ENCODE results near the gene RUBCN. TPM values are rescaled to one million over a fixed set of nuclear protein-coding genes. Genes with fewer than 3 reads are reported as not detected.
A peak's percentile ranks its signal among the peaks of the same experiment; 100 is the strongest.
"Not testable (repeated sequence)": the region's sequence is repeated elsewhere in the genome, so short reads cannot be mapped to it uniquely, and the experiment has no call there.

RUBCN gene
- total and polyA plus RNA-seq, 9 of the 15 experiments (the other 6 are each of a cell fraction or from before 2014, with no cell fraction given), result 8.4 to 24.0 (median 11.9) TPM

GRCh38 chr3:197663367-197664140, 73.2 kb downstream of the RUBCN start:
- BruUV-seq (replicated peaks); FAIRE-seq; POLR2A ChIA-PET; H3K36me3 ChIP-seq (ENCODE audit: control insufficient read depth, insufficient read depth, low read length); in situ Hi-C loops (cut with MboI); H3K9me3 ChIP-seq (replicated peaks; ENCODE audit: control insufficient read depth, insufficient read depth, low read depth, low read length); H3K27ac ChIP-seq (ENCODE audit: extremely low read depth, low read depth, low read length); DNase-seq (ENCODE audit: extremely low read depth in 1 of 4, low spot score in 3 of 4); H3K9me1 ChIP-seq (ENCODE audit: control insufficient read depth, insufficient read depth, low read length); H2AFZ ChIP-seq (ENCODE audit: low read depth, low read length); CTCF ChIA-PET (ENCODE audit: low intra/inter-chr PET ratio); H3K9ac ChIP-seq (ENCODE audit: insufficient read depth in 1 of 2, low read depth in 2 of 2, low read length in 2 of 2); H3K79me2 ChIP-seq (ENCODE audit: control insufficient read depth, insufficient read depth, low read length); H3K4me3 ChIP-seq; H3K4me2 ChIP-seq (ENCODE audit: insufficient read depth, low read length); ATAC-seq; H4K20me1 ChIP-seq (replicated peaks; ENCODE audit: control insufficient read depth, insufficient read depth, low read length); H3K27me3 ChIP-seq (ENCODE audit: control insufficient read depth in 2 of 2, insufficient read depth in 2 of 2, low read length in 2 of 2): not testable (repeated sequence)
- TF ChIP-seq PHF20 (IDR thresholded peaks at IDR 0.05; ENCODE audit: partially characterized antibody), result peak; percentile 32
- TF ChIP-seq LEF1 (IDR thresholded peaks at IDR 0.05), result peak; percentile 22; the same call in 1 of the 2 replicates
- TF ChIP-seq MAX (CRISPR knock-in tag; IDR thresholded peaks at IDR 0.05), result peak; percentile 73; the same call in 1 of the 2 replicates
- TF ChIP-seq, protein P1, sequence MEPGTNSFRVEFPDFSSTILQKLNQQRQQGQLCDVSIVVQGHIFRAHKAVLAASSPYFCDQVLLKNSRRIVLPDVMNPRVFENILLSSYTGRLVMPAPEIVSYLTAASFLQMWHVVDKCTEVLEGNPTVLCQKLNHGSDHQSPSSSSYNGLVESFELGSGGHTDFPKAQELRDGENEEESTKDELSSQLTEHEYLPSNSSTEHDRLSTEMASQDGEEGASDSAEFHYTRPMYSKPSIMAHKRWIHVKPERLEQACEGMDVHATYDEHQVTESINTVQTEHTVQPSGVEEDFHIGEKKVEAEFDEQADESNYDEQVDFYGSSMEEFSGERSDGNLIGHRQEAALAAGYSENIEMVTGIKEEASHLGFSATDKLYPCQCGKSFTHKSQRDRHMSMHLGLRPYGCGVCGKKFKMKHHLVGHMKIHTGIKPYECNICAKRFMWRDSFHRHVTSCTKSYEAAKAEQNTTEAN (CRISPR knock-in tag; IDR thresholded peaks at IDR 0.05), result peak; percentile 94
- 0 out of 2 replicates have a peak, but pooled peaks have one; percentile 3 for TF ChIP-seq CBFA2T3 (IDR thresholded peaks at IDR 0.05)
- TF ChIP-seq KDM1A (IDR thresholded peaks at IDR 0.05), result peak in 1 of 2 experiments; percentile 96; a peak in 2 of 4 replicates
- peak; percentile 72; the same call in 1 of the 2 replicates for TF ChIP-seq ARID2 (IDR thresholded peaks at IDR 0.05)
- 46% methylated on average over 11 of the region's 25 CpGs for WGBS (ENCODE audit: insufficient coverage, low coverage, missing lambda C conversion rate)
- peaks cover 8 to 26% of the 10 kb centered on the region in 2 experiments; a peak in 4 of 5 replicates for H3K4me1 ChIP-seq (replicated peaks in 1 of 2; ENCODE audit: control insufficient read depth in 2 of 2, insufficient read depth in 2 of 2, low read length in 2 of 2)
- intact Hi-C loops (cut with micrococcal nuclease), result loop anchor here (10.0 kb wide), 1 partner anchor 119 kb away; no protein-coding TSS in a partner anchor

- H3K4me3 ChIP-seq; H3K9ac ChIP-seq (ENCODE audit: insufficient read depth in 1 of 2, low read depth in 2 of 2, low read length in 2 of 2); H3K4me2 ChIP-seq (ENCODE audit: insufficient read depth, low read length); H3K79me2 ChIP-seq (ENCODE audit: control insufficient read depth, insufficient read depth, low read length); CTCF ChIA-PET (ENCODE audit: low intra/inter-chr PET ratio); in situ Hi-C loops (cut with MboI); H3K9me3 ChIP-seq (replicated peaks; ENCODE audit: control insufficient read depth, insufficient read depth, low read depth, low read length); DNase-seq (ENCODE audit: extremely low read depth in 1 of 4, low spot score in 3 of 4); H3K36me3 ChIP-seq (ENCODE audit: control insufficient read depth, insufficient read depth, low read length); H3K27me3 ChIP-seq (ENCODE audit: control insufficient read depth in 2 of 2, insufficient read depth in 2 of 2, low read length in 2 of 2); H3K9me1 ChIP-seq (ENCODE audit: control insufficient read depth, insufficient read depth, low read length); H4K20me1 ChIP-seq (replicated peaks; ENCODE audit: control insufficient read depth, insufficient read depth, low read length); BruUV-seq (replicated peaks); H3K27ac ChIP-seq (ENCODE audit: extremely low read depth, low read depth, low read length); POLR2A ChIA-PET; ATAC-seq: not testable (repeated sequence)
- peaks cover 0 to 22% of the 10 kb centered on the region in 2 experiments; a peak in 2 of 5 replicates for H3K4me1 ChIP-seq (replicated peaks in 1 of 2; ENCODE audit: control insufficient read depth in 2 of 2, insufficient read depth in 2 of 2, low read length in 2 of 2)
- intact Hi-C loops (cut with micrococcal nuclease), result loop anchor here (10.0 kb wide), 1 partner anchor 118 kb away; no protein-coding TSS in a partner anchor
- FAIRE-seq, result peak; percentile 44
- H2AFZ ChIP-seq (ENCODE audit: low read depth, low read length), result peak overlapping the region; percentile 51; the same call in 1 of the 2 replicates
- WGBS (ENCODE audit: insufficient coverage, low coverage, missing lambda C conversion rate), result 44% methylated on average over 6 of the region's 6 CpGs
Observed at GRCh38 chr3:197662352-197662751, 74.4 kb downstream of the RUBCN start.
